ENCODE results near the gene ADAM11. TPM values are rescaled to one million over a fixed set of nuclear protein-coding genes. Genes with fewer than 3 reads are reported as not detected.
"Not testable (repeated sequence)": the region's sequence is repeated elsewhere in the genome, so short reads cannot be mapped to it uniquely, and the experiment has no call there.

The ADAM11 gene
- total RNA-seq, 1 donor from 2014 or later, result 0.41 TPM

- no peak overlapping the region for H3K27ac ChIP-seq
- TF ChIP-seq CTCF (IDR thresholded peaks at IDR 0.05), result no peak
- H3K27me3 ChIP-seq (ENCODE audit: low read depth), result peaks cover 21% of the 10 kb centered on the region
- no peaks in the 10 kb centered on the region for H3K36me3 ChIP-seq
- no peak for ATAC-seq
- DNase-seq, result no peak
- intact Hi-C loops (cut with DNase I), result no loop called here
- no peak overlapping the region for H3K4me3 ChIP-seq
- H3K9me3 ChIP-seq, result no peaks in the 10 kb centered on the region
- H3K4me1 ChIP-seq, result peaks cover 7% of the 10 kb centered on the region
Measured at GRCh38 chr17:44754276-44754675, 4.5 kb upstream of the ADAM11 start.

- ATAC-seq; H3K27ac ChIP-seq; H3K4me3 ChIP-seq; H3K9me3 ChIP-seq; DNase-seq; H3K36me3 ChIP-seq; intact Hi-C loops (cut with DNase I): not testable (repeated sequence)
- Histone ChIP-seq H3K4me1 (peaks cover 14% of the 10 kb centered on the region), H3K27me3 (ENCODE audit: low read depth) (peaks cover 30% of the 10 kb centered on the region)
Measured at GRCh38 chr17:44755180-44755579, 3.6 kb upstream of the ADAM11 start.

GRCh38 chr17:44757045-44757917 lies 1.5 kb upstream of the ADAM11 start:
- DNase-seq (no peak), ATAC-seq (no peak)
- no peaks in the 10 kb centered on the region for H3K36me3 ChIP-seq
- H3K4me3 ChIP-seq, result no peak overlapping the region
- peaks cover 46% of the 10 kb centered on the region for H3K27me3 ChIP-seq (ENCODE audit: low read depth)
- no peak for TF ChIP-seq CTCF (IDR thresholded peaks at IDR 0.05)
- H3K9me3 ChIP-seq, result no peaks in the 10 kb centered on the region
- H3K4me1 ChIP-seq, result peaks cover 14% of the 10 kb centered on the region
- intact Hi-C loops (cut with DNase I), result no loop called here
- H3K27ac ChIP-seq, result no peak overlapping the region

GRCh38 chr17:44757918-44758413 lies 822 bp upstream of the ADAM11 start:
- Histone ChIP-seq H3K9me3 (no peaks in the 10 kb centered on the region), H3K27ac (no peak overlapping the region), H3K4me1 (peaks cover 14% of the 10 kb centered on the region), H3K27me3 (ENCODE audit: low read depth) (peaks cover 46% of the 10 kb centered on the region), H3K4me3 (no peak overlapping the region), H3K36me3 (no peaks in the 10 kb centered on the region)
- no peak for ATAC-seq
- no peak for DNase-seq
- no peak for TF ChIP-seq CTCF (IDR thresholded peaks at IDR 0.05)
- intact Hi-C loops (cut with DNase I), result no loop called here

GRCh38 chr17:44759086-44759915 lies 513 bp downstream of the ADAM11 start:
- Histone ChIP-seq H3K36me3 (no peaks in the 10 kb centered on the region), H3K27me3 (ENCODE audit: low read depth) (peaks cover 46% of the 10 kb centered on the region), H3K27ac (no peak overlapping the region), H3K4me3 (peak overlapping the region; percentile 53), H3K4me1 (peaks cover 14% of the 10 kb centered on the region), H3K9me3 (no peaks in the 10 kb centered on the region)
- intact Hi-C loops (cut with DNase I), result no loop called here
- DNase-seq, result no peak
- ATAC-seq, result peak; percentile 16 to 37
- TF ChIP-seq CTCF (IDR thresholded peaks at IDR 0.05), result no peak

All from lower lobe of right lung (tissue), 2 donors.